ENCODE measurements around the gene PIK3IP1.
"Not testable (repeated sequence)": the region's sequence is repeated elsewhere in the genome, so short reads cannot be mapped to it uniquely, and the experiment has no call there.

PIK3IP1 gene

DNA sequence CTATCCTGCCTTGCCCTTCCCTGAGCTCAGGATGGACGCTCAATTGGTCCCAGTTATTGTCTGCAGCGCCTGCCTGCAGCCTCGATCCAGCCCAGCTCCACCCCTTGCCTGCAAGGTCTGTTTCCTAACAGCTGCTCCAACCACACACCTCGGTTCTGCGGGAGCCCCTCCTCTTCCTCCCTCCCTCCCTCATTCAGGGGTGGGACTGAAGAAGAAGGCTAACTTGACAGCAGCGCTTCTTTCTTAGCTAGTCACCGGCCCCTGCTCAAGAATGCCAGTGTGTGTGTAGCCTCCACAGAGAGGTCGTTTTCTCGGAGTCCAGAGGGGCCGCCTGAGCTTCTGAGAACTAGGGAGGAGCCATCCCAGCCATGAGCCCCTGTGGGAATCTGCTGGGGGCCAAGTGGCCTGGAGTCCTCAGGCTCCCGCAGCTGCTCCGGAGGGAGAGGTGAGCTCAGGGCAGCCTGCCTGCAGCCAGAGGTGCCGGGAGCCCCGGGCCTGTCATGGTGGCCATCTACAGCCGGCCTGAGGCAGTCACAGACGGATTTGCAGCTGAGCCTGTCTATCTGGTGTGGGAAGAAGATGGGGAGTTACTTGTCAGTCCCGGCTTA, 44.0 kb downstream of the PIK3IP1 start:
- no peak for DNase-seq

DNA sequence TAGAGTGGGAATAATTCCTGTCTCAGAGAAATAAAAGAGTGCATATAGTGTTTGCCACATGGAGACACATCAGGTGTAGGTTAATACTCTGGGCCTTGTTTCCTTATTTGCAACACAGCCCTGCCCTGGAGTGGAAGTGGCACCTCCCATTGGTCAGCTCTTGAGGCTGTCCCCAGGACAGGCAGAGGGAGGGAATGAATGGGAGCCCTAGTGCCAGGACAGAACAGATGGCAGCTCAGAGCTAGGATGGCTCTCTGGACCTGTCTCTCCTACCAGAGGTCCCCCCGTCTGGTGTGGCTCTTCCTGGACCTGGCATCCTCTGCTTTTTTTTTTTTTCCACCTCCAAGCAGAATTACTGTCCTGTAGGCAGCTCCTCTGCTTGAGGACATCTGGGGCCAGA, 44.6 kb downstream of the PIK3IP1 start:
- no peak for DNase-seq

DNA sequence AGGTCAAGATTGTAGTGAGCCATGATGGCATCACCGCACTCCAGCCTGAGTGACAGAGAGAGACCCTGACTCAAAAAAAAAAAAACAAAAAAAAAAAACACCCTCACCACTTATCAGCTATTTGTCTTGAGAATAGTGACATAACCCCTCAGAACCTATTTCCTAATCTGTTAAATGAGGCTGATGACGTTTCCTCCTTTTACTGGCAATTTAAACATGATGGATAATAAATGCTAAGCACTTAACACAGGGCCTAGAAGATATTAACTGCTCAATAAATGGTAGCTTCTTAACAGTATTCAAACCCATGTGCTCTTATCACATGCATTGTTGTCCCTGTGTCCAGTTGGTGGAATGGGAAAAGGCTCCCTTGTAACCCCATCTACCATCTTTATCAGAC, 45.6 kb downstream of the PIK3IP1 start:
- DNase-seq: no peak

DNA sequence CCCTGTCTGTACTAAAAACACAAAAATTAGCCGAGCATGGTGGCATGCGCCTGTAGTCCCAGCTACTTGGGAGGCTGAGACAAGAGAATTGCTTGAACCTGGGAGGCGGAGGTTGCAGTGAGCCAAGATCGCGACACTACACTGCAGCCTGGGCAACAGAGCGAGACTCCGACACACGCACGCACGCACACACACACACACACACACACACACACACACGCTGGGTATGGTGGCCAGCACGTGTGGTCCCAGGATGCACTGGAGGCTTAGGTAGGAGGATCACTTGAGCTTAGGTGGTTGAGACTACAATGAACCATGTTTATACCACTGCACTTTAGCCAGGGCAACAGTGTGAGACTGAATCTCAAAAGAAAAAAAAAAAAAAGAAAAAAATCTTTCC, 46.3 kb downstream of the PIK3IP1 start:
- not testable (repeated sequence) for DNase-seq

DNA sequence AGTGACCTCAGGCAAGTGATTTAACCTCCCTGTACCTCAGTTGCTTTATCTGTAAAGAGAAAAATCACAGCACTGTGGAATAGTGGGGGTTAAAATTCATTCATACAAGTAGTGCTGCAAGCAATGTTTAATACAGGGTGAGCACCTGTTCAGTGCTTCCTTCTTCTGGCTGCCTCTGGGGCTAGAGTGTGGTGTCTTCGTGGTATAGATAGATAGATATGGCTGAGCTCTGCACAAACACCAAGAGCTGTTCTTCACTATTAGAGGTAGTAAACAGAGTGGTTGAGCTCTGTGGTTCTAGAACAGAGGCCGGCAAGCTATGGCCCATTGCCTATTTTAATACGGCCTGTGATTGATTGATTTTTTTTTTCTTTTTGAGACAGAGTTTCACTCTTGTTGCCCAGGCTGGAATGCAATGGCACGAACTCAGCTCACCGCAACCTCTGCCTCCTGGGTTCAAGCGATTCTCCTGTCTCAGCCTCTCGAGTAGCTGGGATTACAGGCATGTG, 47.3 kb downstream of the PIK3IP1 start:
- no peak for DNase-seq

- DNase-seq: no peak
Measured at GRCh38 chr22:31244046-31244942, 48.0 kb downstream of the PIK3IP1 start.

GRCh38 chr22:31243339-31244045, 48.8 kb downstream of the PIK3IP1 start:
- no peak for DNase-seq

DNA sequence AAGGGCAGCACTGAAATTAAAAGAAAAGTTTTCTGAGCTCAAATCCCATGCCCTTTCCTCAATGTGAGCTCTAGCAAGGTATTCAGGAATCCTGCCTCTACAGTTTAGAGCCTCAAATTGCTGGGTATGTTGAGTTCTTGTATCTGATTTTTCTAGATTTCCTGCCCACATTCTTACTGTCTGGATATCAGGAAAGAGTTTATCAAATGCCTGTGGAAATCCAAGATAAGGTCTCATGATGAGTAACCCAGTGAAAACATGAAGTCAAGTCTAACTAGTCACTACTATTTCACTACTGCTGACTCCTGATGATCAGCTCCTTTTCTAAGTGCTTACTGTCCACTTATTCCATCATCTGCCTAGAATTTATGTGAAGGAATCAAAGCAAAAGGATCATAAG, 50.4 kb downstream of the PIK3IP1 start:
- no peak for DNase-seq

DNA sequence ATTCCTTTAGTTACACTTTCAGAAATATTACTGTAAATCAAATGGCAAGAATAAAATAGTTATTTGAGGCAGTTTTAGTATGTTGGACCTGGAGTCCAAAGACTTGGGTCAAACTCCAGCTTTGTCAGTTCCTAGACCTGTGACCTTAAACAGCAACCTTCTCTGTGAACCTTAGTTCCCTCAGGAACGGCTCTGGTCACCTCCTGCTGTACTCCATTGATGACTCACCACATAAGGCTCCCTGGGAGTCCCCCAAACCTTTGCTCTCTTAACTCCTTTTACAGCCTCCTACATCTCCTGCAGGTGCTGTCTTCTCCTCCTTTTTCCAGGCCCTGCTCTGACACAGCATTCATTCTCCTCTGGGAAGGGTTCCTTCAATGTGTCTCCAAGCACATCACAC, 51.1 kb downstream of the PIK3IP1 start:
- DNase-seq: no peak

DNA sequence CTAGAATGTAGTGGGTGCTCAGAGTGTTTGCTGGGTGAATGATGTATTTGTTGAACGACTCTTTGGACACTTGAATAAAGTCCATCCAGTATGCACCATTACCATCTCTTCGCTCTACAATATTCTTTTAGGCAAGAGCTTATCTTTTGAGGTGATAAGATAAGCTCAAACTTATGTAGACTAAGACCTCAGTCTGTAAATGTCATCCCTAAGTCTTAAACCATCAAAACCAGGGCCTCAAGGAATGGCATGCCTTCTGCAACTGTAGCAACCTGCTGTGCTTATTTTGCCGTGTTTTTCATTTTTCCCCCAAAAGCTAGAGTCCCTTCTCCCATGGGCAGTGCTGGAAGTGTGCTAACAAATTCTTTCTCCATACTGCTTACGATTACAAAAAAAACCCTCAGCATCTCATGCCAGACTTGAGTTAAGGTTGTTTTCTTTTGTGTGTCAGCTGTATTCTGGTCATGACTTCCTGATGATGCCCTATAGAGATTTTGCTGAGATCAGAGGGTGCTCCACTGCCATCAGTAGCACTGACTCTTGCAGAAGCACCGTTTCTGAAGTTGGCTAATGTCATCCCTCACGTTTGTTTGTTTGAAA, 52.4 kb downstream of the PIK3IP1 start:
- no peak for DNase-seq

GRCh38 chr22:31238057-31238456, 54.2 kb downstream of the PIK3IP1 start:
- DNase-seq: no peak

GRCh38 chr22:31236044-31236443, 56.2 kb downstream of the PIK3IP1 start:
- not testable (repeated sequence) for DNase-seq

- no peak for DNase-seq
Measured at GRCh38 chr22:31235081-31235480, 57.2 kb downstream of the PIK3IP1 start.

DNA sequence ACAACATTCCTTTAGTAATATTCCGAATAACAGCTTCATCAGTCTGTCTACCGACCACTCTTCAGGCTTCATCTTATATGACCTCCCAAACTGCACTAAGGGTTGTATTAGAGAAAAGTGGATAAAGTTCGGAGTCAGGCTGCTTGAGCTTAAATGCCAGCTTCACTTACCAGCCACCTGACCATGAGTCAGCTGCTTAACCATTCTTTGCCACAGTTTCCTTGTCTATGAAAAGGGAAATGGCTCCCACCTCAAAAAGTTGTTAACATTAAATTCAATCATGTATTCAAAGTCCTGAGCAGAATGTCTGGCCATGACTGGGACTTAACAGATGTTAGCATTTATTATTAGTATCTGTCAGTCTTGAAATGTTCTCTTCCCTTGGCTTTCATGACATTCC, 59.3 kb downstream of the PIK3IP1 start:
- no peak for DNase-seq
